ENCODE data around the gene CCDC142. TPM values are rescaled to one million over a fixed set of nuclear protein-coding genes. Genes with fewer than 3 reads are reported as not detected.

CCDC142 gene
- total and polyA plus RNA-seq, 9 of the 15 experiments (the other 6 are each of a cell fraction or from before 2014, with no cell fraction given) = 0.55 to 11.7 (median 7.2) TPM

DNA sequence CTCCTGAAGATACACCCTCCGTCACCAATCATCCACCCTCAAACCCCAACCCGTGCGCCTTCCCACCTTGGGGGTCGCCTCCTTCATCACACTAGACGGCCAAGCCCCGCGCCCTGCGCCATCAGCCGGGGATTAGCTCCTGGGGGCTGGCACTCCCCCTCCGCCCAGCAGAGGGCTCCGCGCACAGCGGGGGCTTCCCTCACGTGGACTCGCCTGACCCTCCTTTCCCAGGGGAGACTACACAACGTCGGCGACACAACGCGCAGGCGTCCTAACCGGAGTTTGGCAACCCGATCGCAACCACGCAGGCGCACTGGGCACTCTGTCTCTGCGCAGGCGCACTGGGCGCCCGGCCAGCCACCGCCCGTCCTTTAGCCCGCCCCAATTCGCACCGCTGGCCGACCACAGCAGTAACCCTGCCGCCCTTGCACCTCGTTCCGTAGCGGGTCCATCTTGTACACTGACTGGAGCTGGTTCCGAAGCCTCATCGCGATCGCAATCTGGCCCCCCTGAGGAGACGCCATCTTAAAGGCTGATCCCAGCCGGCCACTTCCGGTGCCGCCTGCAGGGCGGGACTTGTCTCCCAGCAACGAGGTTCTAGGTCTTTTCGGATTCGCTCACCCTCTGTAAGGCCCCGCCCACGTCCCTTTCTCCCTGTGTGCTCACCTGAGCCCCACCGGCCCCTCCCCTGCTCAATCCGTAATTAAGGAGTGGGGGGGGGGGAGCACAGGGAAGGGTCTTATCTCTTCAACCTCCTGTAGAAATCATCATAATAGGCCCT is 24.5 kb upstream of the CCDC142 start, which contains the start of gene PCGF1 (continued):
- TF ChIP-seq, protein P1, sequence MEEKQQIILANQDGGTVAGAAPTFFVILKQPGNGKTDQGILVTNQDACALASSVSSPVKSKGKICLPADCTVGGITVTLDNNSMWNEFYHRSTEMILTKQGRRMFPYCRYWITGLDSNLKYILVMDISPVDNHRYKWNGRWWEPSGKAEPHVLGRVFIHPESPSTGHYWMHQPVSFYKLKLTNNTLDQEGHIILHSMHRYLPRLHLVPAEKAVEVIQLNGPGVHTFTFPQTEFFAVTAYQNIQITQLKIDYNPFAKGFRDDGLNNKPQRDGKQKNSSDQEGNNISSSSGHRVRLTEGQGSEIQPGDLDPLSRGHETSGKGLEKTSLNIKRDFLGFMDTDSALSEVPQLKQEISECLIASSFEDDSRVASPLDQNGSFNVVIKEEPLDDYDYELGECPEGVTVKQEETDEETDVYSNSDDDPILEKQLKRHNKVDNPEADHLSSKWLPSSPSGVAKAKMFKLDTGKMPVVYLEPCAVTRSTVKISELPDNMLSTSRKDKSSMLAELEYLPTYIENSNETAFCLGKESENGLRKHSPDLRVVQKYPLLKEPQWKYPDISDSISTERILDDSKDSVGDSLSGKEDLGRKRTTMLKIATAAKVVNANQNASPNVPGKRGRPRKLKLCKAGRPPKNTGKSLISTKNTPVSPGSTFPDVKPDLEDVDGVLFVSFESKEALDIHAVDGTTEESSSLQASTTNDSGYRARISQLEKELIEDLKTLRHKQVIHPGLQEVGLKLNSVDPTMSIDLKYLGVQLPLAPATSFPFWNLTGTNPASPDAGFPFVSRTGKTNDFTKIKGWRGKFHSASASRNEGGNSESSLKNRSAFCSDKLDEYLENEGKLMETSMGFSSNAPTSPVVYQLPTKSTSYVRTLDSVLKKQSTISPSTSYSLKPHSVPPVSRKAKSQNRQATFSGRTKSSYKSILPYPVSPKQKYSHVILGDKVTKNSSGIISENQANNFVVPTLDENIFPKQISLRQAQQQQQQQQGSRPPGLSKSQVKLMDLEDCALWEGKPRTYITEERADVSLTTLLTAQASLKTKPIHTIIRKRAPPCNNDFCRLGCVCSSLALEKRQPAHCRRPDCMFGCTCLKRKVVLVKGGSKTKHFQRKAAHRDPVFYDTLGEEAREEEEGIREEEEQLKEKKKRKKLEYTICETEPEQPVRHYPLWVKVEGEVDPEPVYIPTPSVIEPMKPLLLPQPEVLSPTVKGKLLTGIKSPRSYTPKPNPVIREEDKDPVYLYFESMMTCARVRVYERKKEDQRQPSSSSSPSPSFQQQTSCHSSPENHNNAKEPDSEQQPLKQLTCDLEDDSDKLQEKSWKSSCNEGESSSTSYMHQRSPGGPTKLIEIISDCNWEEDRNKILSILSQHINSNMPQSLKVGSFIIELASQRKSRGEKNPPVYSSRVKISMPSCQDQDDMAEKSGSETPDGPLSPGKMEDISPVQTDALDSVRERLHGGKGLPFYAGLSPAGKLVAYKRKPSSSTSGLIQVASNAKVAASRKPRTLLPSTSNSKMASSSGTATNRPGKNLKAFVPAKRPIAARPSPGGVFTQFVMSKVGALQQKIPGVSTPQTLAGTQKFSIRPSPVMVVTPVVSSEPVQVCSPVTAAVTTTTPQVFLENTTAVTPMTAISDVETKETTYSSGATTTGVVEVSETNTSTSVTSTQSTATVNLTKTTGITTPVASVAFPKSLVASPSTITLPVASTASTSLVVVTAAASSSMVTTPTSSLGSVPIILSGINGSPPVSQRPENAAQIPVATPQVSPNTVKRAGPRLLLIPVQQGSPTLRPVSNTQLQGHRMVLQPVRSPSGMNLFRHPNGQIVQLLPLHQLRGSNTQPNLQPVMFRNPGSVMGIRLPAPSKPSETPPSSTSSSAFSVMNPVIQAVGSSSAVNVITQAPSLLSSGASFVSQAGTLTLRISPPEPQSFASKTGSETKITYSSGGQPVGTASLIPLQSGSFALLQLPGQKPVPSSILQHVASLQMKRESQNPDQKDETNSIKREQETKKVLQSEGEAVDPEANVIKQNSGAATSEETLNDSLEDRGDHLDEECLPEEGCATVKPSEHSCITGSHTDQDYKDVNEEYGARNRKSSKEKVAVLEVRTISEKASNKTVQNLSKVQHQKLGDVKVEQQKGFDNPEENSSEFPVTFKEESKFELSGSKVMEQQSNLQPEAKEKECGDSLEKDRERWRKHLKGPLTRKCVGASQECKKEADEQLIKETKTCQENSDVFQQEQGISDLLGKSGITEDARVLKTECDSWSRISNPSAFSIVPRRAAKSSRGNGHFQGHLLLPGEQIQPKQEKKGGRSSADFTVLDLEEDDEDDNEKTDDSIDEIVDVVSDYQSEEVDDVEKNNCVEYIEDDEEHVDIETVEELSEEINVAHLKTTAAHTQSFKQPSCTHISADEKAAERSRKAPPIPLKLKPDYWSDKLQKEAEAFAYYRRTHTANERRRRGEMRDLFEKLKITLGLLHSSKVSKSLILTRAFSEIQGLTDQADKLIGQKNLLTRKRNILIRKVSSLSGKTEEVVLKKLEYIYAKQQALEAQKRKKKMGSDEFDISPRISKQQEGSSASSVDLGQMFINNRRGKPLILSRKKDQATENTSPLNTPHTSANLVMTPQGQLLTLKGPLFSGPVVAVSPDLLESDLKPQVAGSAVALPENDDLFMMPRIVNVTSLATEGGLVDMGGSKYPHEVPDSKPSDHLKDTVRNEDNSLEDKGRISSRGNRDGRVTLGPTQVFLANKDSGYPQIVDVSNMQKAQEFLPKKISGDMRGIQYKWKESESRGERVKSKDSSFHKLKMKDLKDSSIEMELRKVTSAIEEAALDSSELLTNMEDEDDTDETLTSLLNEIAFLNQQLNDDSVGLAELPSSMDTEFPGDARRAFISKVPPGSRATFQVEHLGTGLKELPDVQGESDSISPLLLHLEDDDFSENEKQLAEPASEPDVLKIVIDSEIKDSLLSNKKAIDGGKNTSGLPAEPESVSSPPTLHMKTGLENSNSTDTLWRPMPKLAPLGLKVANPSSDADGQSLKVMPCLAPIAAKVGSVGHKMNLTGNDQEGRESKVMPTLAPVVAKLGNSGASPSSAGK (IDR thresholded peaks at IDR 0.05) = peak; percentile 33
- TF ChIP-seq HDAC2 (IDR thresholded peaks at IDR 0.05) (0 out of 2 replicates have a peak, but pooled peaks have one; percentile 37), COPS2 (conservative IDR thresholded peaks at IDR 0.05) (no peak), TRIM28 (IDR thresholded peaks at IDR 0.05) (no peak), PHTF2 (CRISPR knock-in tag; IDR thresholded peaks at IDR 0.05) (no peak), NFATC3 (IDR thresholded peaks at IDR 0.05) (no peak), GABPB2 (CRISPR knock-in tag; conservative IDR thresholded peaks at IDR 0.05) (no peak), CBFA2T2 (conservative IDR thresholded peaks at IDR 0.05) (no peak), ZNF146 (CRISPR knock-in tag; IDR thresholded peaks at IDR 0.05; ENCODE audit: unreplicated experiment) (no peak), KLF13 (tag; IDR thresholded peaks at IDR 0.05; ENCODE audit: borderline replicate concordance, low read depth) (no peak), CBFB (CRISPR knock-in tag; IDR thresholded peaks at IDR 0.05) (no peak), SMAD1 (IDR thresholded peaks at IDR 0.05; ENCODE audit: low read depth, low read length, partially characterized antibody) (no peak)
- TF ChIP-seq, protein P2, sequence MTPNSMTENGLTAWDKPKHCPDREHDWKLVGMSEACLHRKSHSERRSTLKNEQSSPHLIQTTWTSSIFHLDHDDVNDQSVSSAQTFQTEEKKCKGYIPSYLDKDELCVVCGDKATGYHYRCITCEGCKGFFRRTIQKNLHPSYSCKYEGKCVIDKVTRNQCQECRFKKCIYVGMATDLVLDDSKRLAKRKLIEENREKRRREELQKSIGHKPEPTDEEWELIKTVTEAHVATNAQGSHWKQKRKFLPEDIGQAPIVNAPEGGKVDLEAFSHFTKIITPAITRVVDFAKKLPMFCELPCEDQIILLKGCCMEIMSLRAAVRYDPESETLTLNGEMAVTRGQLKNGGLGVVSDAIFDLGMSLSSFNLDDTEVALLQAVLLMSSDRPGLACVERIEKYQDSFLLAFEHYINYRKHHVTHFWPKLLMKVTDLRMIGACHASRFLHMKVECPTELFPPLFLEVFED (CRISPR knock-in tag; conservative IDR thresholded peaks at IDR 0.05) = peak; percentile 72; the same call in 1 of the 2 replicates
- TF ChIP-seq, protein P3, sequence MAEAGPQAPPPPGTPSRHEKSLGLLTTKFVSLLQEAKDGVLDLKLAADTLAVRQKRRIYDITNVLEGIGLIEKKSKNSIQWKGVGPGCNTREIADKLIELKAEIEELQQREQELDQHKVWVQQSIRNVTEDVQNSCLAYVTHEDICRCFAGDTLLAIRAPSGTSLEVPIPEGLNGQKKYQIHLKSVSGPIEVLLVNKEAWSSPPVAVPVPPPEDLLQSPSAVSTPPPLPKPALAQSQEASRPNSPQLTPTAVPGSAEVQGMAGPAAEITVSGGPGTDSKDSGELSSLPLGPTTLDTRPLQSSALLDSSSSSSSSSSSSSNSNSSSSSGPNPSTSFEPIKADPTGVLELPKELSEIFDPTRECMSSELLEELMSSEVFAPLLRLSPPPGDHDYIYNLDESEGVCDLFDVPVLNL (CRISPR knock-in tag; IDR thresholded peaks at IDR 0.05; ENCODE audit: low read depth) = no peak

Data from K562 (cell line).